Glutamatergic neuron (in vitro differentiated cells): ENCODE measurements around the gene ZWILCH. TPM values are rescaled to one million over a fixed set of nuclear protein-coding genes. Genes with fewer than 3 reads are reported as not detected.

Experiments used
- DNase-seq: peaks from one replicate; pipeline ENCODE4 v3.0.0; 2022
- H3K27ac Mint-ChIP-seq: one replicate; pipeline ENCODE4 v1.8.0; 2020; ENCODE audit warnings: mild to moderate bottlenecking, mixed read lengths, inconsistent platforms; ENCODE audit not compliant: unreplicated experiment
- H3K27me3 Mint-ChIP-seq: one replicate; pipeline ENCODE4 v1.8.0; 2020; ENCODE audit warnings: mild to moderate bottlenecking, moderate library complexity, mixed read lengths, inconsistent platforms; ENCODE audit not compliant: unreplicated experiment
- H3K36me3 Mint-ChIP-seq: one replicate; pipeline ENCODE4 v1.8.0; 2020; ENCODE audit warnings: mild to moderate bottlenecking, mixed read lengths, inconsistent platforms; ENCODE audit not compliant: unreplicated experiment
- H3K4me1 Mint-ChIP-seq: one replicate; pipeline ENCODE4 v1.8.0; 2020; ENCODE audit warnings: mild to moderate bottlenecking, low read depth, mixed read lengths, inconsistent platforms; ENCODE audit not compliant: unreplicated experiment
- H3K4me3 Mint-ChIP-seq: one replicate; pipeline ENCODE4 v1.8.0; 2020; ENCODE audit warnings: mild to moderate bottlenecking, mixed read lengths, inconsistent platforms; ENCODE audit not compliant: unreplicated experiment
- H3K9me3 Mint-ChIP-seq: one replicate; pipeline ENCODE4 v1.8.0; 2020; ENCODE audit warnings: mild to moderate bottlenecking, moderate library complexity, mixed read lengths, inconsistent platforms; ENCODE audit not compliant: unreplicated experiment
- total RNA-seq: library from RNA; stranded (reverse); fragmentation: NEBNext Ultra II Directional; extraction: Animal tissue kit (Norgen Biotek cat#: 25700); gene quantifications from one replicate; pipeline ENCODE4 v1.2.1, GENCODE V29; 2021; ENCODE audit not compliant: unreplicated experiment
- TF ChIP-seq, protein P1 (sequence below): fragments of 200-600 bp; sonication (generic); IDR thresholded peaks from one replicate; pipeline ENCODE4 v1.5.0; 2021; ENCODE audit not compliant: partially characterized antibody, unreplicated experiment

ZWILCH gene
- total RNA-seq, 1 donor from 2014 or later, result 21.8 TPM

DNA sequence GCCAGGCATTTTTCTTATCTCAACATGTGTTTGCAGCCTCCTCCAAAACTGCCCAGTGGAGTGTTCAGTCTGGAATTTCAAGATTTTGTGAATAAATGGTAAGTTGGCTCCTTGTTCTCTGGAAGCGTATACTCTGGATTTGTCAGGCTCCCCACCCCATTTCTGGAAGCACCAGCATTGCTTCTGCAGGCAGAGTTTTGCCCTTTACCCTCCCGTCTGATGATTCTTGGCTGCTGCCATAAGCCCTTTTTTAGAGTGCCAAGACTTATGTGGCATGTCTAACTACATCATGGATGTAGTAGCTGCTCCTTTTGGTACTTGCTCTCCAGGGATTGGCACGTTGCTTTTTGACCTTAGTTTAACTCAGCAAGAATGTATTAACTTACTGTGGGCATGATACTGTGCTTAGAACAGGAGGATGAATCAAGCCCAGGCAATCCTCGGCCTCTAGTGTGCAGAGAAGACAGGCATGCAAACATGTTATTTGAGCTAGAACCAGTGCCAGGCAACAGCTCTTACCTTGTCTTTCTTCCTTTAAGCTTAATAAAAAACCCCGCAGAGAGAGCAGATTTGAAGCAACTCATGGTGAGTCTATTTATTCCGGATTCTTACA, 15.8 kb upstream of the ZWILCH start:
- Mint-ChIP-seq H3K27ac (no peak overlapping the region), H3K9me3 (peaks cover 4% of the 10 kb centered on the region), H3K4me3 (no peak overlapping the region), H3K27me3 (peaks cover 5% of the 10 kb centered on the region), H3K36me3 (peaks cover 5% of the 10 kb centered on the region), H3K4me1 (no peaks in the 10 kb centered on the region)
- TF ChIP-seq, protein P1, sequence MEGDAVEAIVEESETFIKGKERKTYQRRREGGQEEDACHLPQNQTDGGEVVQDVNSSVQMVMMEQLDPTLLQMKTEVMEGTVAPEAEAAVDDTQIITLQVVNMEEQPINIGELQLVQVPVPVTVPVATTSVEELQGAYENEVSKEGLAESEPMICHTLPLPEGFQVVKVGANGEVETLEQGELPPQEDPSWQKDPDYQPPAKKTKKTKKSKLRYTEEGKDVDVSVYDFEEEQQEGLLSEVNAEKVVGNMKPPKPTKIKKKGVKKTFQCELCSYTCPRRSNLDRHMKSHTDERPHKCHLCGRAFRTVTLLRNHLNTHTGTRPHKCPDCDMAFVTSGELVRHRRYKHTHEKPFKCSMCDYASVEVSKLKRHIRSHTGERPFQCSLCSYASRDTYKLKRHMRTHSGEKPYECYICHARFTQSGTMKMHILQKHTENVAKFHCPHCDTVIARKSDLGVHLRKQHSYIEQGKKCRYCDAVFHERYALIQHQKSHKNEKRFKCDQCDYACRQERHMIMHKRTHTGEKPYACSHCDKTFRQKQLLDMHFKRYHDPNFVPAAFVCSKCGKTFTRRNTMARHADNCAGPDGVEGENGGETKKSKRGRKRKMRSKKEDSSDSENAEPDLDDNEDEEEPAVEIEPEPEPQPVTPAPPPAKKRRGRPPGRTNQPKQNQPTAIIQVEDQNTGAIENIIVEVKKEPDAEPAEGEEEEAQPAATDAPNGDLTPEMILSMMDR, result no peak
- no peak for DNase-seq

DNA sequence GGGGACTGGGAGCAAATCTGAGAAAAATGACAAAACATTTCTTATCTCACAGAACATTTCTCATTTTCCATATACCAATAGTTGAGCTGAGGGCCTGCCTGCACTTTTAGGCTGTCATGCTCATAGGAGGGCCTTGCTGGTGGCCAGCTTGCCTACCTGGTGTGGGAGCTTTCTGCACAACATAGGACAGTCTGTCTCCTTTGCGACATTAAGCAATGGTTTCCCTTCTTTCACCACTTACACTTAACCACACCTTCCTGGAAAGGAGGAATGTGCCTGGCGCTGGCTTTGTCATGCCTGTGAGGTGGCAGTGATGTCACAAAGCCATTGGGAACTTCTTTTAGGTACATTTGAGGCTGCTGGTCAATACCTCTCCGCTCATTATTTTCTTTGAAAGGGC, 13.3 kb upstream of the ZWILCH start:
- TF ChIP-seq, protein P1, result no peak
- Mint-ChIP-seq H3K4me3 (no peak overlapping the region), H3K27me3 (peaks cover 5% of the 10 kb centered on the region), H3K4me1 (no peaks in the 10 kb centered on the region), H3K27ac (no peak overlapping the region), H3K36me3 (peaks cover 5% of the 10 kb centered on the region), H3K9me3 (peaks cover 4% of the 10 kb centered on the region)
- no peak for DNase-seq

DNA sequence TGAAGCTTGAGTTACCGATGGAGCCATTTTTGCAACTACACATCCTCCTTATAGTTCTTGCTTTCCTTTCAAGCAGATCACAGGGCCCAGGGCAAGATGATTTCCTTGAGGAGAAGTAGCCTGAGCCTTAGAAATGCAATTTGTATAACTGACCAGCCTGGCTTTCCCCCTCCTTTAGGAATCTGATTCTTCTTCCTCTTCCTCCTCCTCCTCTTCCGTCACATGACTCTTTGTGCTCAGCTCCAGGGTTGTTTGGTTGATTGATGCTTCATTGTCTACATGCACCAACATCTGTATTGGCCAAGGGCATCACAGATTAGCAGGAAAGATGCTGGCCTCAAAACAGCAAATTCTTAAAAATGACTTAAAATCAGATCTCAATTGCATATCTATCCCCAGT, 10.9 kb upstream of the ZWILCH start:
- Mint-ChIP-seq H3K4me1 (no peaks in the 10 kb centered on the region), H3K27ac (no peak overlapping the region), H3K9me3 (peaks cover 2% of the 10 kb centered on the region), H3K4me3 (no peak overlapping the region), H3K36me3 (peaks cover 5% of the 10 kb centered on the region), H3K27me3 (peaks cover 8% of the 10 kb centered on the region)
- TF ChIP-seq, protein P1, result no peak
- no peak for DNase-seq

DNA sequence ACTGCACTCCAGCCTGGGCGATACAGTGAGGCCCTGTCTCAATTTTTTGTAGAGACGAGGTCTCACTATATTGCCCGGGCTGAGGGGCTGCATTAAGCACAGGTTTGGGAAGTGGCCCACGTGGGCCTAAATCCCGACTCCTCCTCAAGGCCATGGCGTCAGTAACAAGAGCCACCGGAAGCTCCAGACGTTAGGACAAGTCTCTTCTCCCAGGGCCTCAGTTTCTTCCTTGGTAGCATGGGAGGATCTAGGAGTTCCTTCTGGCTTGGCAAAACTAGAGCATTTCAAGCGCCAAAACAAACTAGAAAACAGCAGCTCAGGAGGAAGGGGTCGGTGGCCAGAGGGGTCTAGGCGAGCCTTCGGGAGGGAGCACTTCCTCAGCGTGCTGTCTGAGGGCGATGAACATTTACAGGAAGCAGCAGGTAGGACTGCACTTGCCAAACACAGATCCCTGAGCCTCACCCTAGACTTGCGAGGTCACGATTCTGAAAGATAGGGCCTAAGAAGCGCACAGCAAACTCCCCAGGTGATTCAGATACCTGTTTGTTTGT, 8.1 kb upstream of the ZWILCH start:
- DNase-seq, result no peak
- peaks cover 5% of the 10 kb centered on the region for H3K27me3 Mint-ChIP-seq
- TF ChIP-seq, protein P1, result no peak
- H3K27ac Mint-ChIP-seq, result peak overlapping the region; percentile 89
- no peaks in the 10 kb centered on the region for H3K9me3 Mint-ChIP-seq
- H3K36me3 Mint-ChIP-seq, result no peaks in the 10 kb centered on the region
- peak overlapping the region; percentile 95 for H3K4me3 Mint-ChIP-seq
- no peaks in the 10 kb centered on the region for H3K4me1 Mint-ChIP-seq
